Measurements from ENCODE around the gene SLC44A4.

The SLC44A4 gene

GRCh38 chr6:31906122-31906521, 27.3 kb upstream of the SLC44A4 start:
- no peak overlapping the region for H2BK15ac ChIP-seq (ENCODE audit: low read depth, poor library complexity, severe bottlenecking)
- H3K4me2 ChIP-seq (ENCODE audit: low read length, poor library complexity, severe bottlenecking), result no peak overlapping the region
- peaks cover 7% of the 10 kb centered on the region for H3K4me1 ChIP-seq (ENCODE audit: control insufficient read depth, insufficient read depth, low read depth, low read length)
- H3K9ac ChIP-seq (ENCODE audit: low read length), result peak overlapping the region; percentile 69
- H2BK5ac ChIP-seq (ENCODE audit: low read depth, low read length, poor library complexity, severe bottlenecking), result no peak overlapping the region
- no peak overlapping the region for H4K8ac ChIP-seq (ENCODE audit: low read length)
- H2BK120ac ChIP-seq (ENCODE audit: low read depth, low read length), result no peak overlapping the region
- no peak overlapping the region for H3K4me3 ChIP-seq (ENCODE audit: insufficient read depth in 1 of 2, low read depth in 1 of 2, low read length in 2 of 2)
- H3K14ac ChIP-seq (ENCODE audit: low read length in 2 of 2), result peak overlapping the region in 1 of 2 experiments; percentile 7
- no peak overlapping the region for H2AK5ac ChIP-seq (ENCODE audit: low read length, severe bottlenecking)
- no peaks in the 10 kb centered on the region for H3K9me3 ChIP-seq (ENCODE audit: control insufficient read depth, low read length)
- no peak overlapping the region for H3K18ac ChIP-seq (ENCODE audit: low read depth in 1 of 2, low read length in 2 of 2)
- peak overlapping the region in 1 of 2 experiments; percentile 73 for H3K4ac ChIP-seq (ENCODE audit: low read depth in 1 of 2, low read length in 2 of 2)
- 30% methylated on average over 4 of the region's 4 CpGs for WGBS
- no peak overlapping the region for H3K23ac ChIP-seq (ENCODE audit: low read length in 2 of 2)
- peaks cover 0 to 15% of the 10 kb centered on the region in 2 experiments for H3K27me3 ChIP-seq (ENCODE audit: control insufficient read depth in 1 of 2, insufficient read depth in 1 of 2, low read length in 2 of 2)
- H2BK12ac ChIP-seq (ENCODE audit: low read length in 2 of 2), result peak overlapping the region in 1 of 2 experiments; percentile 37
- no peaks in the 10 kb centered on the region for H3K79me1 ChIP-seq (replicated peaks; ENCODE audit: low read length, poor library complexity, severe bottlenecking)
- no peak overlapping the region for H4K91ac ChIP-seq (ENCODE audit: low read length)
- no peak overlapping the region for H3K27ac ChIP-seq (ENCODE audit: low read length, poor library complexity, severe bottlenecking)
- no peaks in the 10 kb centered on the region for H3K36me3 ChIP-seq (ENCODE audit: control insufficient read depth in 1 of 2, insufficient read depth in 2 of 2, low read depth in 1 of 2, low read length in 2 of 2)
- H2AFZ ChIP-seq (ENCODE audit: low read depth, low read length), result no peak overlapping the region
- no peak for DNase-seq

GRCh38 chr6:31905041-31905440, 26.2 kb upstream of the SLC44A4 start:
- H2BK15ac ChIP-seq (ENCODE audit: low read depth, poor library complexity, severe bottlenecking), result no peak overlapping the region
- H2AFZ ChIP-seq (ENCODE audit: low read depth, low read length), result no peak overlapping the region
- no peak overlapping the region for H3K4me2 ChIP-seq (ENCODE audit: low read length, poor library complexity, severe bottlenecking)
- H4K91ac ChIP-seq (ENCODE audit: low read length), result no peak overlapping the region
- no peak for DNase-seq
- H3K36me3 ChIP-seq (ENCODE audit: control insufficient read depth in 1 of 2, insufficient read depth in 2 of 2, low read depth in 1 of 2, low read length in 2 of 2), result peaks cover 0 to 9% of the 10 kb centered on the region in 2 experiments
- H3K27ac ChIP-seq (ENCODE audit: low read length, poor library complexity, severe bottlenecking), result no peak overlapping the region
- H3K27me3 ChIP-seq (ENCODE audit: control insufficient read depth in 1 of 2, insufficient read depth in 1 of 2, low read length in 2 of 2), result peaks cover 0 to 15% of the 10 kb centered on the region in 2 experiments
- WGBS, result 67% methylated on average over 1 of the region's 1 CpG
- no peaks in the 10 kb centered on the region for H3K79me1 ChIP-seq (replicated peaks; ENCODE audit: low read length, poor library complexity, severe bottlenecking)
- no peak overlapping the region for H3K18ac ChIP-seq (ENCODE audit: low read depth in 1 of 2, low read length in 2 of 2)
- H3K4me3 ChIP-seq (ENCODE audit: insufficient read depth in 1 of 2, low read depth in 1 of 2, low read length in 2 of 2), result no peak overlapping the region
- no peak overlapping the region for H2AK5ac ChIP-seq (ENCODE audit: low read length, severe bottlenecking)
- no peak overlapping the region for H2BK12ac ChIP-seq (ENCODE audit: low read length in 2 of 2)
- H3K14ac ChIP-seq (ENCODE audit: low read length in 2 of 2), result no peak overlapping the region
- no peak overlapping the region for H4K8ac ChIP-seq (ENCODE audit: low read length)
- H3K9me3 ChIP-seq (ENCODE audit: control insufficient read depth, low read length), result no peaks in the 10 kb centered on the region
- peaks cover 14% of the 10 kb centered on the region for H3K4me1 ChIP-seq (ENCODE audit: control insufficient read depth, insufficient read depth, low read depth, low read length)
- H2BK5ac ChIP-seq (ENCODE audit: low read depth, low read length, poor library complexity, severe bottlenecking), result no peak overlapping the region
- no peak overlapping the region for H2BK120ac ChIP-seq (ENCODE audit: low read depth, low read length)
- no peak overlapping the region for H3K9ac ChIP-seq (ENCODE audit: low read length)
- H3K4ac ChIP-seq (ENCODE audit: low read depth in 1 of 2, low read length in 2 of 2), result no peak overlapping the region
- H3K23ac ChIP-seq (ENCODE audit: low read length in 2 of 2), result peak overlapping the region in 1 of 2 experiments; percentile 31

- H3K79me1 ChIP-seq (replicated peaks; ENCODE audit: low read length, poor library complexity, severe bottlenecking), result peaks cover 2% of the 10 kb centered on the region
- 70% methylated on average over 2 of the region's 3 CpGs for WGBS
- no peak overlapping the region for H2AK5ac ChIP-seq (ENCODE audit: low read length, severe bottlenecking)
- H3K27ac ChIP-seq (ENCODE audit: low read length, poor library complexity, severe bottlenecking), result no peak overlapping the region
- no peak overlapping the region for H3K4me3 ChIP-seq (ENCODE audit: insufficient read depth in 1 of 2, low read depth in 1 of 2, low read length in 2 of 2)
- H3K27me3 ChIP-seq (ENCODE audit: control insufficient read depth in 1 of 2, insufficient read depth in 1 of 2, low read length in 2 of 2), result peaks cover 0 to 15% of the 10 kb centered on the region in 2 experiments
- H3K36me3 ChIP-seq (ENCODE audit: control insufficient read depth in 1 of 2, insufficient read depth in 2 of 2, low read depth in 1 of 2, low read length in 2 of 2), result peaks cover 0 to 13% of the 10 kb centered on the region in 2 experiments
- peak; percentile 24 for DNase-seq
- H2BK120ac ChIP-seq (ENCODE audit: low read depth, low read length), result no peak overlapping the region
- H2AFZ ChIP-seq (ENCODE audit: low read depth, low read length), result no peak overlapping the region
- H2BK12ac ChIP-seq (ENCODE audit: low read length in 2 of 2), result no peak overlapping the region
- H3K9ac ChIP-seq (ENCODE audit: low read length), result no peak overlapping the region
- H4K91ac ChIP-seq (ENCODE audit: low read length), result no peak overlapping the region
- no peak overlapping the region for H3K18ac ChIP-seq (ENCODE audit: low read depth in 1 of 2, low read length in 2 of 2)
- H4K8ac ChIP-seq (ENCODE audit: low read length), result no peak overlapping the region
- H3K14ac ChIP-seq (ENCODE audit: low read length in 2 of 2), result no peak overlapping the region
- peaks cover 17% of the 10 kb centered on the region for H3K4me1 ChIP-seq (ENCODE audit: control insufficient read depth, insufficient read depth, low read depth, low read length)
- no peak overlapping the region for H3K23ac ChIP-seq (ENCODE audit: low read length in 2 of 2)
- no peaks in the 10 kb centered on the region for H3K9me3 ChIP-seq (ENCODE audit: control insufficient read depth, low read length)
- H2BK5ac ChIP-seq (ENCODE audit: low read depth, low read length, poor library complexity, severe bottlenecking), result no peak overlapping the region
- no peak overlapping the region for H3K4ac ChIP-seq (ENCODE audit: low read depth in 1 of 2, low read length in 2 of 2)
- no peak overlapping the region for H2BK15ac ChIP-seq (ENCODE audit: low read depth, poor library complexity, severe bottlenecking)
- no peak overlapping the region for H3K4me2 ChIP-seq (ENCODE audit: low read length, poor library complexity, severe bottlenecking)
Observed at GRCh38 chr6:31903957-31904356, 25.2 kb upstream of the SLC44A4 start.

- Histone ChIP-seq H3K23ac (ENCODE audit: low read length in 2 of 2) (no peak within 1 kb of the TSS), H4K8ac (ENCODE audit: low read length) (peak within 1 kb of the TSS; percentile 90), H2BK15ac (ENCODE audit: low read depth, poor library complexity, severe bottlenecking) (peak within 1 kb of the TSS; percentile 41), H3K14ac (ENCODE audit: low read length in 2 of 2) (peak within 1 kb of the TSS in 1 of 2 experiments; percentile 97), H3K9ac (ENCODE audit: low read length) (peak within 1 kb of the TSS; percentile 88), H3K36me3 (ENCODE audit: control insufficient read depth in 1 of 2, insufficient read depth in 2 of 2, low read depth in 1 of 2, low read length in 2 of 2) (peaks cover 0 to 13% of the 10 kb centered on the region in 2 experiments), H2AK5ac (ENCODE audit: low read length, severe bottlenecking) (no peak within 1 kb of the TSS), H3K27ac (ENCODE audit: low read length, poor library complexity, severe bottlenecking) (peak within 1 kb of the TSS; percentile 68), H3K27me3 (ENCODE audit: control insufficient read depth in 1 of 2, insufficient read depth in 1 of 2, low read length in 2 of 2) (peaks cover 0 to 15% of the 10 kb centered on the region in 2 experiments), H3K18ac (ENCODE audit: low read depth in 1 of 2, low read length in 2 of 2) (peak within 1 kb of the TSS; percentile 60 to 96), H2BK5ac (ENCODE audit: low read depth, low read length, poor library complexity, severe bottlenecking) (peak within 1 kb of the TSS; percentile 24), H2AFZ (ENCODE audit: low read depth, low read length) (peak within 1 kb of the TSS; percentile 95), H3K79me1 (replicated peaks; ENCODE audit: low read length, poor library complexity, severe bottlenecking) (peaks cover 10% of the 10 kb centered on the region), H3K4me3 (ENCODE audit: insufficient read depth in 1 of 2, low read depth in 1 of 2, low read length in 2 of 2) (peak within 1 kb of the TSS; percentile 64 to 85), H4K91ac (ENCODE audit: low read length) (peak within 1 kb of the TSS; percentile 85), H2BK120ac (ENCODE audit: low read depth, low read length) (peak within 1 kb of the TSS; percentile 90), H3K4me1 (ENCODE audit: control insufficient read depth, insufficient read depth, low read depth, low read length) (peaks cover 19% of the 10 kb centered on the region), H3K4ac (ENCODE audit: low read depth in 1 of 2, low read length in 2 of 2) (peak within 1 kb of the TSS; percentile 24 to 32), H2BK12ac (ENCODE audit: low read length in 2 of 2) (peak within 1 kb of the TSS; percentile 61), H3K9me3 (ENCODE audit: control insufficient read depth, low read length) (no peaks in the 10 kb centered on the region), H3K4me2 (ENCODE audit: low read length, poor library complexity, severe bottlenecking) (peak within 1 kb of the TSS; percentile 77)
- DNase-seq, result peak; percentile 98
- under 1% methylated on average over 45 of the region's 77 CpGs for WGBS
Observed at GRCh38 chr6:31901953-31902643, 23.3 kb upstream of the SLC44A4 start, which contains the start of gene ZBTB12. Gene ZBTB12, minus strand, starts transcription at chr6:31902086. Its CDS starts 781 bp downstream, at chr6:31901305.

Measured in mesenchymal stem cell (in vitro differentiated cells and primary cell).